Bone marrow (tissue), 2 donors: ENCODE results near the gene PCLAF.
A peak's percentile ranks its signal among the peaks of the same experiment; 100 is the strongest.
"Not testable (repeated sequence)": the region's sequence is repeated elsewhere in the genome, so short reads cannot be mapped to it uniquely, and the experiment has no call there.

Experiments
- DNase-seq, 2 donors: peaks; one replicate each; lab custom pipeline; 2025; lab: John Stamatoyannopoulos, UW

PCLAF gene, protein sequence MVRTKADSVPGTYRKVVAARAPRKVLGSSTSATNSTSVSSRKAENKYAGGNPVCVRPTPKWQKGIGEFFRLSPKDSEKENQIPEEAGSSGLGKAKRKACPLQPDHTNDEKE

DNA sequence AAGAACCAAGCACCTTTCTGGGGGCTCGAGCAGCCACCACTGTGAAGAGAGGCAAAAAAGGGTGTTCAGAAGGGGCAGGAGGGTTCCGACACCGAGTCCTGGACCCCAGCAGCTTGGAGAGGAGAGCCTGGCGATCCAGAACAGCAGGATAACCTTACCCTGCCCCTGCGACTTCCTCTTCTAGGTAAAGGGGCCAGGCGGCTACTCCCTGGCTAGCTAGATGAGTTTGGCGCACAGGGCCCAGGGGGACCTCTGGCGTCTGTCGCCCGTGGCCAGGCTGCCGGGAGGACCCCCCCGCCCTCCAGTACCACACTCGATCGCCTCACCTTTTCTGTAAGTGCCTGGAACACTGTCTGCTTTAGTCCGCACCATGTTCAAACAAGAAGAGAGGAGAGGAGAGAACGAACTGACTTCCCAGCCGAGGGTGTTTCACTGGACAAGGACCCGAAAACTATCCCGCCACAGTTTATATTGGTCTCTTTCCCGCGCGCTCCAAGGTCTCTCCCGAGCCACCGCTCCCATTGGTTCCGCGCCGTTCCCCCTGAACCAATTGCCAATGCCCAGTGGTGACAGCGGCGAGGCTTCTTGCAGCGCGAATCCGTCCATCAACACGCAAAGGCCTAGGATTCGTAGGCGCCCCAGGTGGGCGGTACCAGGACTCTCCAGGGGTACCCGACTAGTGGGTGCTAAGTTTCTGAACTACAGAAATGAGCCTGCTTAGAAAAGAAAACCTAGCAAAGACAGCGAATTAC, at the start of gene PCLAF:
PCLAF (minus strand) TSS at position 442 of the 752 bp plus-strand sequence; CDS start at position 372, 70 bp downstream.
- DNase-seq = peak; percentile 53 to 92

DNA sequence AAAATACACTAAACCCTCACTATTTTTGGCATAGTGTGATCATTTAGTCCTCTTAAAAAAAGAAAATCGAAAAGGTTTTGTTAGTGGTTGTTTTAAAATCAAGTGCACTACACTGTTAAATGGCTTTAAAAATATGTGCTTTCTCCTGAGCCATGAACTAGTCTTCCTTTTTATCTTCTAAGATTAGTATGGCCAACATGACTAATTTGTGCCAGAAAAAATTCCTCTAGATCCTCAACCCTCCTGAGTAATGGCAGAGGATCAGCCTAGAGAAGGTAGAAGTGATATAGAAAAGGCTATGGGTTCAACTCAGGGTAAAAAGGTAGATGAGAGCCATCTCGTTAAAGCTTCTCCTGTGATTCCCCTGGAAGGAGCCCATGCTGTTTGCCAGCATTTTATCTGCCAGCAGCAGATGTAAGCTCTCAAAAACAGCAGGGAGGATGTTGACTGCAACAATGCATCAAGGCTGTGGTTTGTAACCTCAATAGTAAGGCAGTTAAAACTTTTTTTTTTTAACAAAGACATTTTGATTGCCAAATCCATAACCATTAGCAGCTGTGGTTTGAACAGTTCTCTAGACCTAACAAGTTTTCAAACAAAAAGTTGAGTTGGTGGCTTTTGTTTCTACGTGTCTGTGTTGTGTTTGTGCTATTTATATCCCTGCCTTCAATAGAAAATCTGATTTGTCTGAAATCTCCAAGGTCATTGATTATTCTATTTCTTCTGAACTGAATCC, 48.9 kb upstream of the PCLAF start:
- peak in 1 of 2 donors; percentile 82 for DNase-seq

DNA sequence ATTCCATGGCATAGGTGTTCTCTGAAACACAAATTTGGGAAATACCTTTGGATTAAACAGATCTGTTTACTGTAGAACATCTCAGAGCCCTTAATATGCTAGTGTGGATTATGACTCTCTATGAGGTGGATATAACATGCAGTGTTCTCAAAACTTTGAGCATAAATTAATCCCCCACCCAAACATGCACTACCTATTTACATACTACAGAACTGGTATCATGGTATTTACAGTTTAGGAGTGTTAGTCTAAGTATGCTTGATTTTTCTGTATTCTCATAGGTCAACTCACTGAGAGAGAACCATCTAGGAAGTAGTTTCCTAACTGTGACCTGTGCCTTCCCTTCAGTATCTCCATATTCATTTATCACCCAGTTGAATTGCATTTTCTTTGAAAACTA, 48.2 kb upstream of the PCLAF start:
- no peak for DNase-seq

DNA sequence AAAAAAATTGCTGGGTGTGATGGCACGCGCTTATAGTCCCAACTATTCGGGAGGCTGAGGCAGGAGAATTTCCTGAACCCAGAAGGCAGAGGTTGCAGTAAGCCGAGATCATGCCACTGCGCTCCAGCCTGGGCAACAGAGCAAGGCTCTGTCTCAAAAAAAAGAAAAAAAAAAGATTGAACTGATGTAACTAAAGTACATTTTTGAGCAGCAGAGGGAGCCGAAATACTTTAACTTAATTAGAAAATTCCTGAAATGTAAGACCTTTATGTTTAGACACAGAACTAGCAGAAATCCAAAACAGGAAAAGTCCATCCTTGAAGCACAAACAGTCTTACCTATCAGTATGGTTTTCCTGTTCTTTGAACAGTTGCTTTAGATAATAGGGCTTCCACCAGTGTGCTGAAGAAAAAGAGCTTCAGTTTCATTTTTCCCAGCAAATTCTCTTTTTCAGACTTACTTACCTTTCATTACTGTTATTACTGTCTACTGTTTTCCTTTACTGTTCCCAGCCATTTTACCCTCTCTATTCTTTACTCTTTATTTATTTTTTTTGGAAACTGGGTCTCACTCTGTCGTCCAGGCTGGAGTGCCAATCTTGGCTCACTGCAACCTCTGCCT, 45.7 kb upstream of the PCLAF start:
- DNase-seq = no peak

DNA sequence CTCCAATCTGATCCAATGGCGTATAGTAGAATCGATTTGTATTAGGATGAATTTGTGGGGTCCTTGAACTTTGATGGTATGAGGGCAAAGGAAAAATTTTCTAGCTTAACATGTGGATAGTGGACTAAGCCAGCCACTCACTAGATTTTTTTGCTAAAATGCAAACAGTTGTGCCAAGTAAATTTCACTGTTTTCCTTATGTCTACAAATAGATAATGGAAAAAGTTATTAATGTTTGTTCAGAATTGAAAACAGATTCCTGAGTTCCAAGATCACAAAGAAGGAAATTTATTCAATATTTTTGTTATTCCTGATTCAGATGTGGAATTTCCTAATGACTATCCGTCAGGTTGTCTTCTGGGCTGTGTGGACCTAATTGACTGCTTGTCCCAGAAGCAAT, 44.0 kb upstream of the PCLAF start:
- no peak for DNase-seq

DNA sequence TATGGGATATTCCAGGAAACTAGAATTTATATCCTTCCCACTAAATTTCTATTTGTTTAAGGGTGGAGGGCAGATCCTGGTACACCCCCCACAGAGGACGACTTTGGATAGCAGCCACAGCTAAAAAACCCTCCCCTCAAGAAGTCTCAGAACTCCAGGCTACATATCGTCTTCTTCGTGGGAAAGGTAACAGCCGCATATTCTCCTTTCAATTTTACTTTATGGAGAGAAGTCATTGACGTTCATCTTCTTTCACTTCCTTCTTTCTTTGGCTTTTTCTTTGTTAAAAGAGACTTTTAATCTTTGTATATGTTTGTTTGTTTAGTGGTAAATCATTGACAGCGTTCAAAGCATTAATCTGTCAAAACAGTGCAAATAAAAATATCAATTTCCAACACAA, 42.7 kb upstream of the PCLAF start:
- no peak for DNase-seq

DNA sequence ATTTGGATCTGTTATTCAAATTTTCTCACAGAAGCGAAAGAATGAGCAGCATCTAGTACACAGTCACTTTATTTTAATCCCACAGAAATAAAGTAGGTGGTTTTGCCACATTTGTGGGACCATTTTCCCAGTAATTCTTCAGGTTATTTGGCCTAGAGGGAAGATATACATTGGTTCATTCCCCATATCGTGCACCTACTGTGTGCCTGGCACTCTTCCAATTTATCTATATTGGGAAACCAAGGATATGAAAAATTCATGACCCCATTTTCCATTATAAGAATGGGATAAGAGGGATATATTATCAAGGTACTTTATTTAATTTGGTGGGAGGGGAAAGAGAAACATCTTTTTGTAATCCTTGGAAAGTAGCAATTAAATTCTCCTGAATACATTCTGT, 41.5 kb upstream of the PCLAF start:
- DNase-seq = no peak

DNA sequence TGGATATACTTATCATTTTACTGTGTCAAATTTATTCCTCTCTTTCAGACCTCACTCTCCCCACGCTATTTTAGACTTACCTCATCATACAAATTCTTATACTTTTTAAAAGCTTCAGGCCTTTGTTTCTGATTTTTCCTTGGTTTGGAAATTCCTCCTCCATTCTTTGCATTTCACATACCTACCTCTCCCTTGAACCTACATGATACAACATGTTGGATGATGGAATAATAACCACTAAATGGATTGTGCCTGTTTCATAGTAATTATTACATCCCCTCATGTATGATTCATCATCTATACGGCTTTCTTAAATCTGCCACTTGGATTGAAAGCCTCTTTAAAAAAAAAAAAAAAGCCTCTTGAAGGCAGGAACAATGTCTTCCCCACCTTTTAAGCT, 31.0 kb upstream of the PCLAF start:
- no peak for DNase-seq

DNA sequence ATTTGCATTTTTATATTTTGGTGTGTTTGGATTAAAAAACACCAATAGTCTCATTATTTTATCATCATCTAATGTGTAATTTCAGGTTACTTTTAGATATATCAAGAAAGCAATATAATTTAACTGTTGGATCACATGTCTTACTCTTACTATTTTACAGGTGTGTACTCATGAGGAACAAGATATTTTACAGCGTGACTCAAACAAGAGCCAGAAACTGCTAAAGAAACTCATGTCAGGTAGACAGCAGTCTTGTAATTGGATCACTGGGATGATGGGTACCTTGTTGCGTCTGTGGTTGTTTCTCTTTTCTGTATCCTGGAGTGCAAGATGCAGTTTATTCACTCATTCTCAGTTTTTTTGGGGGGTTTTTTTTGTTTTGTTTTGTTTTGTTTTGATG, 19.3 kb upstream of the PCLAF start:
- DNase-seq = no peak

DNA sequence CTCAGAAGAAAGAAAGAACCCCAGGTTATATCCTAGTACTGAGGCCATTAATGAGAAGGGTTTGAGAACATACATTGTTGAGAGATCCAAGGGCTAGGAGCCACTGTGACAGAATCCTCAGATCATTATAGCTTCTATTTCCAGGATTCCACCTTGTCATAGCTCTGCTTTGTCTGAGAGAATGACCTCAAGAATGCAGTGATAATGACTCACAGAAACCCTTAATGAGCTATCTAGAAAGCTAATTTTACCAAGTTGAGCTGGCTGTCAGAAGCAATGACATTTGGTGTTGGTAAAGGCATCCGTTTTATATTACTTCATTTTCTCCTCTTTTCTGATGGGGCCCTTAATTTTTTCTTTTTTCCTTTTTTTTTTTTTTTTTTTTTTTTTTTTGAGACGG, 17.3 kb upstream of the PCLAF start:
- no peak for DNase-seq

DNA sequence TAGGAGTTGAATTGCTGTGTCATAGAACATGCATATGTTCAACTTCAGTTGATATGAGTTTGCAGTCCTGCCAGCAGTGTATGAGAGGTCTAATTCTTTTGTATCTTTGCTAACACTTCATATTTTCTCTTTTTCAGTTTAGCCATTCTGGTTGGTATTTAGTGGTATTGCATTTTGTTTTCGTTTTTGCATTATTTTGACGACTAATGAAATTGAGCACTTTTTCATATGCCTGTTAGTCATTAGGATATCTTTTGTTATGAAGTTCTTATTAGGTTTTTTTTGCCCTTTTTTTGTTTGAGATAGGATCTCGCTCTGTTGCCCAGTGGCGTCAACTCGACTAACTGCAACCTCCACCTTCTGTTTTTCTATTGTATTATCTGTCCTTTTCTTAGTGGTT, 15.5 kb upstream of the PCLAF start:
- no peak for DNase-seq

DNA sequence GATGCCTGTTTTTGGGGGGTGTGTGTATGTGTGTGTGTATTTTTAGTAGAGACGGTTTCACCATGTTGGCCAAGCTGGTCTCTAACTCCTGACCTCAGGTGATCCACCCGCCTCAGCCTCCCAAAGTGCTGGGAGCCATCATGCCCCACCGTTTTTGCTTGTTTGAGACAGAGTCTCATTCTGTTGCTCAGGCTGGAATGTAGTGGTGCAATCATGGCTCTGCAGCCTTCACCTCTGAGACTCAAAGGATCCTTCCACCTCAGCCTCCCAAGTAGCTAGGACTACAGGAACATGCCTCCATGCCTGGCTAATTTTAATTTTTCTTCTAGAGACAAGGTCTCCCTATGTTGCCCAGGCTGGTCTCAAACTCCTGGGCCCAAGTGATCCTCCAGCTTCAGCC, 11.2 kb upstream of the PCLAF start:
- DNase-seq = not testable (repeated sequence)

DNA sequence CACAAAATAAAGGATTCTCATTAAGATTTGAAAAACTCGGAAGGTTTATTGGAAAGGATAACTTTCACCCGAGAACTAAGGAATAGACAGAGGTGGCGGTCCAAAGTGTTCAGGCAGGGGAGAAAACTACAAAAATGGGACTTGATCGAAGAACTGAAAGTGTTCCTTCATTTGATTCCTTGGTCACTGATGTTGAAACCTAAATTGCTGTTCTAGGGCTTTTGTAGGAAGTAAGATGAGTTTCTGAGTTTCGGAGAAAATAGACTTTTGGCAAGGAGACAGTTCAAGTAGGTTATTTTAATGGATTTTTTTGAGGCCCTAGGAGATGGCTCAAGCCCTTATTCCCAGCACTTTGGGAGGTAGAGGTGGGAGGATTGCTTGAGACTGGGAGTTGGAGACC, 7.8 kb upstream of the PCLAF start:
- no peak for DNase-seq

DNA sequence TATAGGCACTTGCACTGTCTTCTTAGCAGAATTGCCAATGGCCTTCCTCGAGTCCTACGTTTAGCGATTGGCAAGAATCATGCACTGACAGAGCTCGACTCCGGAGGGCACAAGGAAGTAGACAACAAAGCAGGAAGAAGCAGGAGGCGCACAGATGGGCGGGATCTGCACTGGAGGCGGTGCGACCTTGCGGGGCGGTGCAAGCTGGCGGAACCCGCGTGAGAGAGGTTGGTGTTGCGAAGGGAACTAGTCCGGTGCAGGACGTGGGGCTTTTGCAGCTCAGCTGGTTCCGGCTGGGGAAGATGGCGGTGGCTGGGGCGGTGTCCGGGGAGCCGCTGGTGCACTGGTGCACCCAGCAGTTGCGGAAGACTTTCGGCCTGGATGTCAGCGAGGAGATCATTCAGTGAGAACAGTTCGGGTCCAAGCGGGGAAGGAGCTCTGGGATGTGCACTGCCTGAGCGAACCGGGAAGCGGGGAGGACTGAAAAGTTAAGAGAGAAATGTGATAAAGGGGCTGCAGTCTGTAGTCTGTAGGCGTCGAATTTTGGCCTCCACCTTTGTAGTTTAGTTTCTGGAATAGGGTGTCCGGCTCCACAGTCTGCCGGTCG, 6.4 kb upstream of the PCLAF start, which contains the start of gene TRIP4:
TRIP4 (plus strand) TSS at position 275 of the 607 bp plus-strand sequence; CDS start at position 303, 28 bp downstream.
- peak; percentile 85 to 98 for DNase-seq

DNA sequence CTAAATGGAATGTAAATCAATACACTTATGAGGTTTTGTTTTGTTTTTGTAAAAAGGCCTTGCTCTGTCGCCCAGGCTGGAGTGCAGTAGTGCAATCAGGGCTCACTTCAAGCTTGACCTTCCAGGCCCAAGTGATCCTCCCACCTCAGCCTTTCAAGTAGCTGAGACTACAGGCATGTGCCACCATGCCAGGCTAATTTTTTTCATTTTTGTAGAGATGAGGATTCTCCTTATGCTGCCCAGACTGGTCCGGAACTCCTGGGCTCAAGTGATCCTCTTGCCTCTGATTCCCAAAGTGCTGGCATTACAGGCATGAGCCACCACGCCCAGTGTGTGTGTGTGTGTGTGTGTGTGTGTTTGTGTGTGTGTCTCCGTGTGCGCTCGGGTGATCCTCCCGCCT, 5.0 kb upstream of the PCLAF start:
- DNase-seq = no peak

DNA sequence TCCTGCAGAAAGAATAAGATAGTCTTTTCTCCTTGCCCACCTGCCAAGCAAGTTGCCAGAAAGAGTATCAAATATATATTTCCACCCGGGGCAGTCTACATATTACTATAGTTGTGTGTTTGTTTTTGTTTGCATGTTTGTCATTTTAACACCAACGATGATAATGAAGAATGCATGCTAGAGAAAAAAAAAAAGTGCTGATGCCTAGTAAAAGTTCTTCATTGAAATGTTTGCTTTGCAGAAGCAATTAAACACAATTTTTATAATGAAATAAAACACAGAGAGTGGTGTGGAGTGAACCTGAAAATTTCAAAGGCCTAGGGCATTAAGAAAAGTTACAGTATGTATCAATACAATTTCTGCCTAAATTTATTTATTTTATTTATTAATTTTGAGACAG, 2.5 kb upstream of the PCLAF start:
- no peak for DNase-seq

DNA sequence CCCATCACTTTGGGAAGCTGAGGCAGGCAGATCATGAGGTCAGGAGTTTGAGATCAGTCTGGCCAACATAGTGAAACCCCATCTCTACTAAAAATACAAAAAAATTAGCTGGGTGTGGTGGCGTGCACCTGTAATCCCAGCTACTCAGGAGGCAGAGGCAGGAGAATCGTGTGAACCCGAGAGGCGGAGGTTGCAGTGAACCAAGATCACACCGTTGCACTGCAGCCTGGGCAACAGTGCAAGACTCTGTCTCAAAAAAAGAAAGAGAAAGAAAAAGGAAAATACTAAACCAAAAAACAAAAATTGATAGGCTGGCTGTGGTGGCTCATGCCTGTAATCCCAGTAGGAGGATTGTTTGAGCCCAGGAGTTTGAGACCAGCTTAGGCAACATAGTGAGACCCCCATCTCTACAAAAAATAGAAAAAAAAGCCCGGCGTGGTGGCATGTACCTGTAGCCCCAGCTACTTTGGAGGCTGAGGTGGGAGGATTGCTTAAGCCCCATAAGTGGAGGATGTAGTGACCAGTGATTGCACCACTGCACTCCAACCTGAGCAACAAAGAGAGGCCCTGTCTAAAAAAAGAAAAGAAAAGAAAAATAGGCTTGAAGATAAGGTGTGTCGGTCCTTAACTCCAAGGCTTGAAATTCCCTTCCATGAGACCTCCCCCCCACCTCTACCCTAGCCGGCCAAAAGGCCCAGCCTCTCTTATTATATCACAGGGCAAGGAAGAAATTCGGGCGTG, 941 bp downstream of the PCLAF start:
- DNase-seq = not testable (repeated sequence)

DNA sequence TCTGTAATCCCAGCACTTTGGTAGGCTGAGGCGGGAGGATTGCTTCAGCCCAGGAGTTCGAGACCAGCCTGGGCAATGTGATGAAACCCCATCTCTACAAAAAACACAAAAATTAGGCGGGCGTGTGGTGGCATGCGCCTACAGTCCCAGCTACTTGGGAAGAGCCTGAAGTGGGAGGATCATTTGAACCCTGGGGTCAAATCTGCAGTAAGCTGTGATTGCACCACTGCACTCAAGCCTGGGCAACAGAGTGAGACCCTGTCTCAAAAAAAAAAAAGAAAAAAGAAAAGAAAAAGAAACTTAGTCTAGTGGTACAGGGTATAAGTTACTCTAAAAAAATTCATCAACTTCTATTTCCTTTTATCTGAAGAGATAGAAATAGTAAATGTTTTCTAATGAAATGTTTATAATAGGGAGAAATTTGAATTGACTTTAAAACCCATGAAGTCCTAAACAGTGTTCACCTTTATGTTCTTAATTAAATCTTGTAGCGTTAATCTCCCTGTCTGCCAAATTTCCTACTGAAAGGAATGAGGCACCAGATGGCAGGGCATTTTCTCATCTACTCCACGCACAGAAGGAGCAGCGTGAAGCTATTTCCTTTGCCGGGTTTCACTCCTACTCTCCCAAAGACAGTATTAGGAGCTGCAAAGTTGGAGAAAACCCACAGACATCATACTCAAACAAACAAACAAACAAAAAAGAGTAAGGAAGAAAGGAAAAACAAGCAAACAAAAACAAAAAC, 1.9 kb downstream of the PCLAF start:
- DNase-seq = no peak

DNA sequence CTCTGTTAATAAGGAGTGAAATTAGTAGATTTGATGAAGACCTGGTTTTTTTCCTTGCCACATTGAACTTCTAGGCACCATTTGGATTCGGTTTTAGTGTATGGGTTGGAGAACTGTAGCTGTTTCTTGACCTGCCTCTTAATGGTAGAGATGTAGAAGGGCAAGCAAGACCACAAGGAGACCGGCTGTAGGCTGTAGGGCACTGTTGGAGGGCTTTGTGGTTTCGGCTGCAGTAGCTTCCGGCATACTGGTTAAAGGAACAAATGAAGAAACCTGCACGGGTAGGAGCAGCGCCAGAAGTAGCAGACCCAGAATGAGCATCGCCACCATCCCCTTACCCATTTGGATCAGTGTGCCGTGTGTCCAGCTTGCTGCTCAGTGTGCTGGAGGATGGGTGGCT, 7.9 kb downstream of the PCLAF start:
- DNase-seq = no peak

DNA sequence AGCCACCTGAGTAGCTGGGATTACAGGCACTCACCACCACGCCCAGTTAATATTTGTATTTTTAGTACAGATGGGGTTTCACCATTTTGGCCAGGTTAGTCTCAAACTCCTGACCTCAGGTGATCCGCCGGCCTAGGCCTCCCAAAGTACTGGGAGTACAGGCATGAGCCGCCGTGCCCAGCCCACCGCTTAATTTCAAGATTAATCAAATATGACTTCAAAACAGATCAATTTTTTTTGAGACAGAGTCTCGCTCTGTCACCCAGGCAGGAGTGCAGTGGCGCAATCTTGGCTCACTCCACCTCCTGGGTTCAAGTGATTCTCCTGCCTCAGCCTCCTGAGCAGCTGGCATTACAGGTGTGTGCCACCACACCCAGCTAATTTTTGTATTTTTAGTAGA, 9.9 kb downstream of the PCLAF start:
- DNase-seq = not testable (repeated sequence)

DNA sequence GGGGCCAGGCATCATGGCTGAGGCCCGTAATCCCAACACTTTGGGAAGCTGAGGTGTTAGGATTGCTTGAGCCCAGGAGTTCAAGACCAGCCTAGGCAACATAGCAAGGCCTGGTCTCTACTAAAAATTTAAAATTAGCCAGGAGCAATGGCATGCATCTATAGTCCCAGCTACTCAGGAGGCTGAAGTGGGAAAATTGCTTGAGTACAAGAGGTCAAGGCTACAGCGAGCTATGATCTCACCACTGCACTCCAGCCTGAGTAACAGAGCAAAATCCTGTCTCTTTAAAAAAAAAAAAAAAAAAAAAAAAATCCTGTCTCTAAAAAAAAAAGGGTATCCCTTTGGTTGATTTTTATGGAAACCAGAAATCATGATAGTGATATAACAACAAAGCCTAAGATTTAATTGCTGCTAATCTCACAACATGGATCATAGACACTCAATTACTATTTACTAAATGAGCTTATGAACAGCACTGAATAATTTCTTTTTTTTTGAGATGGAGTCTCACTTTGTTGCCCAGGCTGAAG, 12.1 kb downstream of the PCLAF start:
- no peak for DNase-seq
